Kidney (tissue), 14 donors: ENCODE results near the gene CYP24A1. TPM values are rescaled to one million over a fixed set of nuclear protein-coding genes. Genes with fewer than 3 reads are reported as not detected.

Experiments used
- DNase-seq, 5 donors: peaks; one replicate each; pipeline ENCODE4 v3.0.0-alpha.2; 2013 to 2020
- FAIRE-seq: peaks from 2 replicates; lab custom pipeline; 2012; peaks lifted over from hg19 to GRCh38; lab: Jason Lieb, UNC
- H3K27ac ChIP-seq, 2 donors: one replicate each; pipeline ENCODE4 v1.7.0; 2013; ENCODE audit warnings: low read depth in 2 of 2, low read length in 2 of 2, inconsistent platforms in 1 of 2
- H3K27me3 ChIP-seq: one replicate; pipeline ENCODE4 v1.7.1; 2013; ENCODE audit warnings: low read length, inconsistent platforms; ENCODE audit not compliant: control insufficient read depth, insufficient read depth
- H3K36me3 ChIP-seq, 3 donors: one replicate each; pipeline versions ENCODE4 v1.7.0 to v1.7.1; 2013; ENCODE audit warnings: low read length in 3 of 3, control low read depth in 1 of 3, inconsistent platforms in 1 of 3; ENCODE audit not compliant: insufficient read depth in 3 of 3, control insufficient read depth in 2 of 3
- H3K4me1 ChIP-seq, 3 donors: one replicate each; pipeline versions ENCODE4 v1.7.0 to v1.7.1; 2013; ENCODE audit warnings: low read length in 3 of 3, inconsistent platforms in 1 of 3, low read depth in 1 of 3; ENCODE audit not compliant: control insufficient read depth in 2 of 3, insufficient read depth in 2 of 3
- H3K4me3 ChIP-seq, 3 donors: one replicate each; pipeline versions ENCODE4 v1.7.0 to v1.8.1; 2013; ENCODE audit warnings: low read length in 3 of 3, control low read depth in 1 of 3, inconsistent platforms in 1 of 3
- H3K9ac ChIP-seq, 3 donors: one replicate each; pipeline versions ENCODE4 v1.7.0 to v1.7.1; 2013; ENCODE audit warnings: low read length in 3 of 3, control low read depth in 1 of 3, inconsistent platforms in 1 of 3
- H3K9me3 ChIP-seq, 3 donors: one replicate each; pipeline versions ENCODE4 v1.7.0 to v1.7.1; 2013; ENCODE audit warnings: low read length in 3 of 3, control low read depth in 1 of 3, inconsistent platforms in 1 of 3; ENCODE audit not compliant: control insufficient read depth in 2 of 3, insufficient read depth in 1 of 3
- CTCF ChIP-seq: IDR thresholded peaks from 3 replicates; pipeline ENCODE4 v1.5.1; 2012; ENCODE audit warnings: mild to moderate bottlenecking, moderate library complexity, borderline replicate concordance; ENCODE audit not compliant: insufficient read depth; ENCODE audit errors: extremely low read depth
- intact Hi-C: fragments of 100-400 bp; cut with DNase I; formaldehyde crosslinking; loops from one replicate; pipeline ENCODE4 v1.11.1; 2022
- polyA plus RNA-seq: library from polyadenylated mRNA; stranded (reverse); fragments of 350-450 nt; fragmentation: Illumina TruSeq; extraction: RNeasy Lipid Tissue Mini Kit (QIAGEN cat#74804); gene quantifications from one replicate; pipeline ENCODE4 v1.2.3, GENCODE V29; 2014; ENCODE audit warnings: low read depth, low replicate concordance; ENCODE audit not compliant: insufficient read depth
- total RNA-seq: library from RNA; stranded (reverse); fragmentation: NEBNext Ultra II Directional; extraction: Animal tissue kit (Norgen Biotek cat#: 25700); gene quantifications from one replicate; pipeline ENCODE4 v1.2.1, GENCODE V29; 2021
- donor health status: control.
- donor health status: control.
- donor health status: control.
- donor health status: control.
- donor health status: control.
- donor health status: DM: yes; HTN: yes; CAD: no.
- donor health status: Normal renal cell carcinoma (clear cell type).

The CYP24A1 gene
- total and polyA plus RNA-seq, 2 donors from 2014 or later: 15.4 to 39.0 TPM

GRCh38 chr20:54108326-54108642 lies 65.5 kb downstream of the CYP24A1 start:
- TF ChIP-seq CTCF: no peak
- no peak overlapping the region for H3K9ac ChIP-seq
- no peak overlapping the region for H3K4me3 ChIP-seq
- H3K9me3 ChIP-seq: no peaks in the 10 kb centered on the region
- intact Hi-C loops: no loop called here
- DNase-seq (peak in 1 of 5 donors; percentile 27), FAIRE-seq (no peak)
- H3K4me1 ChIP-seq: peaks cover 0 to 24% (median 5%) of the 10 kb centered on the region in 3 donors
- H3K27ac ChIP-seq: no peak overlapping the region
- no peaks in the 10 kb centered on the region for H3K36me3 ChIP-seq
- H3K27me3 ChIP-seq: no peaks in the 10 kb centered on the region

GRCh38 chr20:54107600-54108325 lies 66.0 kb downstream of the CYP24A1 start:
- Histone ChIP-seq H3K36me3 (no peaks in the 10 kb centered on the region), H3K9ac (no peak overlapping the region), H3K4me3 (no peak overlapping the region), H3K9me3 (no peaks in the 10 kb centered on the region), H3K27me3 (no peaks in the 10 kb centered on the region), H3K4me1 (peaks cover 0 to 24% (median 5%) of the 10 kb centered on the region in 3 donors), H3K27ac (peak overlapping the region; percentile 45 to 82)
- no peak for TF ChIP-seq CTCF
- intact Hi-C loops: no loop called here
- FAIRE-seq (no peak), DNase-seq (peak in 1 of 5 donors; percentile 7)

- no peak overlapping the region for H3K9ac ChIP-seq
- intact Hi-C loops: no loop called here
- no peak for TF ChIP-seq CTCF
- H3K27ac ChIP-seq: peak overlapping the region; percentile 43 to 82
- no peaks in the 10 kb centered on the region for H3K36me3 ChIP-seq
- no peaks in the 10 kb centered on the region for H3K9me3 ChIP-seq
- H3K4me1 ChIP-seq: peaks cover 0 to 24% (median 5%) of the 10 kb centered on the region in 3 donors
- no peak overlapping the region for H3K4me3 ChIP-seq
- no peaks in the 10 kb centered on the region for H3K27me3 ChIP-seq
- DNase-seq (no peak), FAIRE-seq (no peak)
Observed at GRCh38 chr20:54107181-54107580, 66.6 kb downstream of the CYP24A1 start.
